ENCODE measurements around the gene TRAPPC2L.

GRCh38 chr16:88910284-88911135, 53.6 kb downstream of the TRAPPC2L start:
- TF ChIP-seq EZH2 (optimal IDR thresholded peaks at IDR 0.05; ENCODE audit: low read depth, low read length) (no peak), EZH2phosphoT487 (IDR thresholded peaks at IDR 0.05; ENCODE audit: low read length) (no peak)
- TF ChIP-seq, protein P1, sequence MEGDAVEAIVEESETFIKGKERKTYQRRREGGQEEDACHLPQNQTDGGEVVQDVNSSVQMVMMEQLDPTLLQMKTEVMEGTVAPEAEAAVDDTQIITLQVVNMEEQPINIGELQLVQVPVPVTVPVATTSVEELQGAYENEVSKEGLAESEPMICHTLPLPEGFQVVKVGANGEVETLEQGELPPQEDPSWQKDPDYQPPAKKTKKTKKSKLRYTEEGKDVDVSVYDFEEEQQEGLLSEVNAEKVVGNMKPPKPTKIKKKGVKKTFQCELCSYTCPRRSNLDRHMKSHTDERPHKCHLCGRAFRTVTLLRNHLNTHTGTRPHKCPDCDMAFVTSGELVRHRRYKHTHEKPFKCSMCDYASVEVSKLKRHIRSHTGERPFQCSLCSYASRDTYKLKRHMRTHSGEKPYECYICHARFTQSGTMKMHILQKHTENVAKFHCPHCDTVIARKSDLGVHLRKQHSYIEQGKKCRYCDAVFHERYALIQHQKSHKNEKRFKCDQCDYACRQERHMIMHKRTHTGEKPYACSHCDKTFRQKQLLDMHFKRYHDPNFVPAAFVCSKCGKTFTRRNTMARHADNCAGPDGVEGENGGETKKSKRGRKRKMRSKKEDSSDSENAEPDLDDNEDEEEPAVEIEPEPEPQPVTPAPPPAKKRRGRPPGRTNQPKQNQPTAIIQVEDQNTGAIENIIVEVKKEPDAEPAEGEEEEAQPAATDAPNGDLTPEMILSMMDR (IDR thresholded peaks at IDR 0.05; ENCODE audit: low read length), result no peak
